PC-9 (cell line): ENCODE data around the gene SP2. TPM values are rescaled to one million over a fixed set of nuclear protein-coding genes. Genes with fewer than 3 reads are reported as not detected.

ENCODE experiments used
- BruUV-seq: library from RNA; stranded (reverse); fragments of 400-500 nt; replicated peaks from 2 replicates; lab custom pipeline; 2021; lab: Mats Ljungman, UMichigan
- CTCF ChIA-PET: fragments of 300-600 bp; sonication (Branson Sonifier 250); formaldehyde crosslinking; loops from one replicate; lab custom pipeline; 2022; ENCODE audit warnings: antibody characterized with exemption; lab: Charles Lee
- POLR2A ChIA-PET: fragments of 300-600 bp; sonication (Branson Sonifier 250); formaldehyde crosslinking; loops from one replicate; lab custom pipeline; 2022; ENCODE audit warnings: antibody characterized with exemption; ENCODE audit not compliant: unreplicated experiment; lab: Charles Lee
- DNase-seq, 2 experiments: peaks; one replicate each; pipeline versions ENCODE4 v3.0.0 to v3.0.0-alpha.2; 2015 to 2022; ENCODE audit warnings: mixed read lengths in 1 of 2
- H2AFZ ChIP-seq: fragments of 200-600 bp; sonication (generic); 2 replicates; pipeline ENCODE4 v1.8.1; 2017; ENCODE audit warnings: antibody characterized with exemption
- H3F3A ChIP-seq: fragments of 200-600 bp; sonication (generic); 2 replicates; pipeline ENCODE4 v1.8.1; 2017; ENCODE audit warnings: antibody characterized with exemption, mild to moderate bottlenecking, low read depth; ENCODE audit not compliant: insufficient read depth
- H3K27ac ChIP-seq: fragments of 200-600 bp; sonication (generic); 2 replicates; pipeline ENCODE4 v1.6.1; 2016; ENCODE audit warnings: mixed run types
- H3K27me3 ChIP-seq: fragments of 200-600 bp; sonication (generic); 2 replicates; pipeline ENCODE4 v1.6.1; 2016; ENCODE audit warnings: low read depth, mixed run types; ENCODE audit not compliant: insufficient read depth
- H3K36me3 ChIP-seq: fragments of 200-600 bp; sonication (generic); 2 replicates; pipeline ENCODE4 v1.6.1; 2016; ENCODE audit warnings: low read depth, mixed run types
- H3K4me1 ChIP-seq: fragments of 200-600 bp; sonication (generic); replicated peaks from 2 replicates; pipeline ENCODE4 v1.6.1; 2016; ENCODE audit warnings: mixed run types; ENCODE audit not compliant: insufficient read depth
- H3K4me2 ChIP-seq: fragments of 200-600 bp; sonication (generic); 2 replicates; pipeline ENCODE4 v1.6.1; 2017; ENCODE audit warnings: mixed run types
- H3K4me3 ChIP-seq: fragments of 200-600 bp; sonication (generic); 2 replicates; pipeline ENCODE4 v1.6.1; 2016; ENCODE audit warnings: mixed run types
- H3K79me2 ChIP-seq: fragments of 200-600 bp; sonication (generic); 2 replicates; pipeline ENCODE4 v1.6.1; 2017; ENCODE audit warnings: low read depth, mixed run types
- H3K9me2 ChIP-seq: fragments of 200-600 bp; sonication (generic); 2 replicates; pipeline ENCODE4 v1.8.1; 2017; ENCODE audit warnings: mild to moderate bottlenecking; ENCODE audit not compliant: insufficient read depth
- H3K9me3 ChIP-seq: fragments of 200-600 bp; sonication (generic); 2 replicates; pipeline ENCODE4 v1.8.1; 2016; ENCODE audit warnings: low read depth; ENCODE audit not compliant: insufficient read depth
- H4K20me1 ChIP-seq: fragments of 200-600 bp; sonication (generic); 2 replicates; pipeline ENCODE4 v1.8.1; 2017; ENCODE audit not compliant: insufficient read depth
- CTCF ChIP-seq: fragments of 200-600 bp; sonication (generic); conservative IDR thresholded peaks from 2 replicates; pipeline ENCODE4 v1.6.1; 2017; ENCODE audit warnings: mixed run types, antibody characterized with exemption, mild to moderate bottlenecking, moderate library complexity
- EZH2 ChIP-seq: fragments of 200-600 bp; sonication (generic); IDR thresholded peaks from 2 replicates; pipeline ENCODE4 v1.8.0; 2017; ENCODE audit warnings: antibody characterized with exemption, low read depth
- intact Hi-C: fragments of 100-400 bp; cut with micrococcal nuclease; formaldehyde crosslinking; loops from one replicate; pipeline ENCODE4 v1.10.0; 2022; ENCODE audit not compliant: unreplicated experiment
- total RNA-seq: library from RNA; stranded (reverse); gene quantifications from 2 replicates; pipeline ENCODE4 v1.2.3, GENCODE V29; 2021

SP2 gene
- total RNA-seq, 1 experiment from 2014 or later = 18.0 TPM

GRCh38 chr17:47935961-47936360, 39.9 kb downstream of the SP2 start:
- peaks cover 12% of the 10 kb centered on the region; the same call in 1 of the 2 replicates for H3K79me2 ChIP-seq
- no peaks in the 10 kb centered on the region for H3K9me3 ChIP-seq
- H3K36me3 ChIP-seq = no peaks in the 10 kb centered on the region
- ChIA-PET POLR2A (interaction anchor here (0.6 kb wide), 1 partner anchor 101 kb away, joined by 4 read pairs; no protein-coding TSS in a partner anchor), CTCF (interaction anchor here (1.0 kb wide), 1 partner anchor 11 kb away, joined by 4 read pairs; no protein-coding TSS in a partner anchor)
- H3K4me1 ChIP-seq = peaks cover 62% of the 10 kb centered on the region
- TF ChIP-seq EZH2 (no peak), CTCF (no peak)
- peak overlapping the region; percentile 73 for H3K27ac ChIP-seq
- no TSS peak for BruUV-seq
- H3F3A ChIP-seq = peaks cover 42% of the 10 kb centered on the region
- H3K4me2 ChIP-seq = peak overlapping the region; percentile 58
- no peaks in the 10 kb centered on the region for H3K9me2 ChIP-seq
- H3K27me3 ChIP-seq = no peaks in the 10 kb centered on the region
- no peak overlapping the region for H2AFZ ChIP-seq
- H4K20me1 ChIP-seq = no peaks in the 10 kb centered on the region
- H3K4me3 ChIP-seq = no peak overlapping the region
- intact Hi-C loops = no loop called here
- DNase-seq = peak; percentile 80 to 98

GRCh38 chr17:47937941-47938340, 41.9 kb downstream of the SP2 start:
- peak overlapping the region; percentile 58 for H3K4me2 ChIP-seq
- TF ChIP-seq CTCF = no peak
- TF ChIP-seq EZH2 = no peak
- peaks cover 72% of the 10 kb centered on the region for H3K4me1 ChIP-seq
- ChIA-PET POLR2A (interaction anchor here (0.5 kb wide), 1 partner anchor 27 kb away, joined by 5 read pairs; no protein-coding TSS in a partner anchor), CTCF (interaction anchor here (0.7 kb wide), 1 partner anchor 43 kb away, joined by 3 read pairs; no protein-coding TSS in a partner anchor)
- BruUV-seq = no TSS peak
- no peaks in the 10 kb centered on the region for H3K9me2 ChIP-seq
- DNase-seq = no peak
- peaks cover 42% of the 10 kb centered on the region for H3F3A ChIP-seq
- H3K79me2 ChIP-seq = peaks cover 25% of the 10 kb centered on the region
- H2AFZ ChIP-seq = peak overlapping the region; percentile 24; the same call in 1 of the 2 replicates
- intact Hi-C loops = no loop called here
- peak overlapping the region; percentile 4; the same call in 1 of the 2 replicates for H3K4me3 ChIP-seq
- no peaks in the 10 kb centered on the region for H3K36me3 ChIP-seq
- no peaks in the 10 kb centered on the region for H3K9me3 ChIP-seq
- H3K27ac ChIP-seq = peak overlapping the region; percentile 70
- H3K27me3 ChIP-seq = no peaks in the 10 kb centered on the region
- no peaks in the 10 kb centered on the region for H4K20me1 ChIP-seq

- TSS peak; percentile 47 for BruUV-seq
- Histone ChIP-seq H3K4me3 (peak within 1 kb of the TSS; percentile 87), H3K27ac (peak within 1 kb of the TSS; percentile 33), H3K27me3 (no peaks in the 10 kb centered on the region), H3K4me1 (peaks cover 56% of the 10 kb centered on the region), H3K36me3 (peaks cover 4% of the 10 kb centered on the region), H4K20me1 (no peaks in the 10 kb centered on the region), H3K9me2 (no peaks in the 10 kb centered on the region), H3K9me3 (no peaks in the 10 kb centered on the region), H3F3A (peaks cover 37% of the 10 kb centered on the region; the same call in 1 of the 2 replicates), H3K79me2 (peaks cover 32% of the 10 kb centered on the region), H3K4me2 (peak within 1 kb of the TSS; percentile 94), H2AFZ (peak within 1 kb of the TSS; percentile 87)
- peak; percentile 88 to 96 for DNase-seq
- POLR2A ChIA-PET = interaction anchor here (0.6 to 1.0 kb wide), 5 partner anchors 10 to 951 kb away, joined by 3 to 4 read pairs (median 3); partner anchors contain the start of gene ATP5MC1
- TF ChIP-seq CTCF (no peak; the same call in 1 of the 2 replicates), EZH2 (no peak)
- CTCF ChIA-PET = interaction anchor here (0.6 to 1.2 kb wide), 2 partner anchors 29 to 48 kb away, joined by 3 read pairs; partner anchors contain the start of gene CDK5RAP3
- intact Hi-C loops = loop anchor here (10.0 kb wide), 1 partner anchor 673 kb away; the partner anchor contains the start of genes HOXB7 and HOXB8
Measured at GRCh38 chr17:47941246-47942095, 45.4 kb downstream of the SP2 start, which contains the start of gene PNPO. Gene PNPO (plus strand): TSS chr17:47941571. CDS start chr17:47941676, 105 bp downstream.
